ENCODE results near the gene RECQL5. TPM values are rescaled to one million over a fixed set of nuclear protein-coding genes. Genes with fewer than 3 reads are reported as not detected.
A peak's percentile ranks its signal among the peaks of the same experiment; 100 is the strongest.
"Not testable (repeated sequence)": the region's sequence is repeated elsewhere in the genome, so short reads cannot be mapped to it uniquely, and the experiment has no call there.

The RECQL5 gene
- total RNA-seq, 3 donors from 2014 or later: 29.3 to 41.9 (median 30.1) TPM

DNA sequence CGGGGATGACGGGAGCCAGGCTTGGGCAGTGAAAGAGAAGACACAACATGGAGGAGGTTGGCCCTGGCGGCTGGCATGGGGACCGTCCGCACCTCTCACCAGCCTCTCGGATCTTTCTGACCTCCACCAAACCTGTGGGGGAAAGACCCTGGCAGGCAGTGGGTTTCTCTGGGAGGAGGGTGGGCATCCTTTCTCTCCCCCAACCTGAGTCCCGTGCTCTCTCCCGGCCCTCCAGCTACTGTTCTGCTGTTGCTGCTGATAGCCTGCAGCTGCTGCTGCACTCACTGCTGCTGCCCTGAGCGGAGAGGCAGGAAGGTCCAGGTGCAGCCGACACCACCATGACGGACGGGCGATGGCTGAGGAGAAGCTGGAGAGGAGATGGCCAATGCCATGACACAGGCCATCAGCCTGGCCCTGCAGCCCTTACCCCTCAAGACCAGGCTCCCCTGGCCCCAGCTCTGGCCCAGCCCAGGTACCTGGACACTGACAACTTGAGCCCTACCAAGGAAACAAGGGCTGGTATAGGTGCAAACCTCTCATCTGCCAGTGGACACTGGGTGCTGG lies 26.3 kb downstream of the RECQL5 start:
- ATAC-seq (no peak), DNase-seq (peak in 1 of 3 donors; percentile 46)
- peaks cover 27% of the 10 kb centered on the region for H3K4me1 ChIP-seq (ENCODE audit: low read depth)
- no peak overlapping the region for H3K4me3 ChIP-seq
- H3K36me3 ChIP-seq (ENCODE audit: low read depth): no peaks in the 10 kb centered on the region
- intact Hi-C loops (cut with DNase I, micrococcal nuclease): no loop called here
- H3K9me3 ChIP-seq: no peaks in the 10 kb centered on the region
- TF ChIP-seq, protein P1, sequence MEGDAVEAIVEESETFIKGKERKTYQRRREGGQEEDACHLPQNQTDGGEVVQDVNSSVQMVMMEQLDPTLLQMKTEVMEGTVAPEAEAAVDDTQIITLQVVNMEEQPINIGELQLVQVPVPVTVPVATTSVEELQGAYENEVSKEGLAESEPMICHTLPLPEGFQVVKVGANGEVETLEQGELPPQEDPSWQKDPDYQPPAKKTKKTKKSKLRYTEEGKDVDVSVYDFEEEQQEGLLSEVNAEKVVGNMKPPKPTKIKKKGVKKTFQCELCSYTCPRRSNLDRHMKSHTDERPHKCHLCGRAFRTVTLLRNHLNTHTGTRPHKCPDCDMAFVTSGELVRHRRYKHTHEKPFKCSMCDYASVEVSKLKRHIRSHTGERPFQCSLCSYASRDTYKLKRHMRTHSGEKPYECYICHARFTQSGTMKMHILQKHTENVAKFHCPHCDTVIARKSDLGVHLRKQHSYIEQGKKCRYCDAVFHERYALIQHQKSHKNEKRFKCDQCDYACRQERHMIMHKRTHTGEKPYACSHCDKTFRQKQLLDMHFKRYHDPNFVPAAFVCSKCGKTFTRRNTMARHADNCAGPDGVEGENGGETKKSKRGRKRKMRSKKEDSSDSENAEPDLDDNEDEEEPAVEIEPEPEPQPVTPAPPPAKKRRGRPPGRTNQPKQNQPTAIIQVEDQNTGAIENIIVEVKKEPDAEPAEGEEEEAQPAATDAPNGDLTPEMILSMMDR (IDR thresholded peaks at IDR 0.05): no peak

GRCh38 chr17:75639771-75640555 lies 27.0 kb downstream of the RECQL5 start:
- Histone ChIP-seq H3K4me1 (ENCODE audit: low read depth) (peaks cover 27% of the 10 kb centered on the region), H3K4me3 (no peak overlapping the region), H3K36me3 (ENCODE audit: low read depth) (no peaks in the 10 kb centered on the region), H3K9me3 (no peaks in the 10 kb centered on the region)
- TF ChIP-seq, protein P1 (IDR thresholded peaks at IDR 0.05): peak; percentile 25
- peak; percentile 73 to 82 (median 79) for DNase-seq
- ATAC-seq: peak; percentile 57
- intact Hi-C loops (cut with DNase I, micrococcal nuclease): no loop called here

DNA sequence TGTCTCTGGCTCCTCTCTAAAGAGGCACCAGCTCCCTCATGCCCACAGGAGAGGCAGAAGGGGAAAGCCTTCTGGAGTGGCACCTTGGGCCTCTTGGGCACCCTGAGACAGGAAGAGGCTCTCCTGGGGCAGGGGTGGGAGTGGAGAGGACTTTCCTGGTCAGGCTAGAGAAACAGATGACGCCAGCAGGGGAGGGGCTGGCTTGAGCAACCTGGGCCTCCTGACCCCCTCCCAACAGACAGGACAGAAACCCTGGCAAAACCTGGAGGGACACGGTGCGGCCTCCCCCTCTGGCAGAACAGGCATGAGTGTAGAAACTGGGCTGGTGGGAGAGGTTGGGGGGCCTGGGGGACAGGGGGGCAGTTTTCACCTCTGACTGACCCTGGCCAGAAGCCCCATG lies 27.6 kb downstream of the RECQL5 start:
- TF ChIP-seq, protein P1 (IDR thresholded peaks at IDR 0.05): no peak
- no peaks in the 10 kb centered on the region for H3K9me3 ChIP-seq
- intact Hi-C loops (cut with DNase I, micrococcal nuclease): no loop called here
- DNase-seq (peak in 1 of 3 donors; percentile 30), ATAC-seq (no peak)
- H3K4me3 ChIP-seq: no peak overlapping the region
- no peaks in the 10 kb centered on the region for H3K36me3 ChIP-seq (ENCODE audit: low read depth)
- peaks cover 29% of the 10 kb centered on the region for H3K4me1 ChIP-seq (ENCODE audit: low read depth)

- no peak overlapping the region for H3K4me3 ChIP-seq
- H3K4me1 ChIP-seq (ENCODE audit: low read depth): peaks cover 33% of the 10 kb centered on the region
- no peaks in the 10 kb centered on the region for H3K36me3 ChIP-seq (ENCODE audit: low read depth)
Measured at GRCh38 chr17:75638893-75639292, 28.1 kb downstream of the RECQL5 start.

DNA sequence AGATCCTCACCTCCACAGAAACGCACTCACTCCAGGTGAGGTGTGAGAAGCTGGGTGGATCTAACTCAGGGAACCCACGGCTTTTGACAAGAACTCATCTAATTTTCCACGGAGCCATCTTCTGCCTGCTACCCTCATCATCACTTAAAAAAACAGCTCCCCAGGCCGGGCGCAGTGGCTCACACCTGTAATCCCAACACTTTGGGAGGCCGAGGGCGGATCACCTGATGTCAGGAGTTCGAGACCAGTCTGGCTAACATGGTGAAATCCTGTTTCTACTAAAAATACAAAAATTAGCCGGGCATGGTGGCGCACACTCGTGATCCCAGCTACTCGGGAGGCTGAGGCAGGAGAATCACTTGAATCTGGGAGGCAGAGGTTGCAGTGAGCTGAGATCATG lies 28.9 kb downstream of the RECQL5 start:
- H3K9me3 ChIP-seq; H3K4me3 ChIP-seq; intact Hi-C loops (cut with DNase I, micrococcal nuclease); ATAC-seq; H3K36me3 ChIP-seq (ENCODE audit: low read depth); DNase-seq: not testable (repeated sequence)
- H3K4me1 ChIP-seq (ENCODE audit: low read depth): peaks cover 38% of the 10 kb centered on the region

More at GRCh38 chr17:75638893-75639292, 28.1 kb downstream of the RECQL5 start:
- intact Hi-C loops (cut with DNase I, micrococcal nuclease): no loop called here
- TF ChIP-seq, protein P1 (IDR thresholded peaks at IDR 0.05): no peak
- DNase-seq: peak in 1 of 3 donors; percentile 48
- no peak for ATAC-seq
- H3K9me3 ChIP-seq: no peaks in the 10 kb centered on the region

DNA sequence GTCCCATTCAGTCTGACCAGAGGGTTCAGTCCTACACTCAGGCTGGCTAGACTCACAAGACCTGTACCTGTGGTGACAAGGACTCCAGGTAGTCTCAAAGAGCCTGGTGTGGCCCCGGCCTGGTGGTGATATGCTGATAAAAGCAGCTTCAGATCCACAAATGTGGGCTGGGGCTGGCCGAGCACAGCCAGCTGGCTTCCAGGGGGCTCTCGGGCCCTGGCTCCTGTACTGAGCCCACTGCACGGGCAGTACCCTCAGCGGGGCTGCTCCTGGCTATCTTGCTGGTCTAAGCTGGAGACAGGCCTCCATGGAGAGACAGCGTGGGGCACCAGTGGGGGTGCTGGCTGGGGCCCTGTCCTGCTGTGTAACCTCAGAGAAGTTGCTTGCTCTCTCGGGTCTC lies 29.4 kb downstream of the RECQL5 start:
- DNase-seq (peak in 1 of 3 donors; percentile 46), ATAC-seq (no peak)
- Histone ChIP-seq H3K4me1 (ENCODE audit: low read depth) (peaks cover 38% of the 10 kb centered on the region), H3K9me3 (no peaks in the 10 kb centered on the region), H3K36me3 (ENCODE audit: low read depth) (no peaks in the 10 kb centered on the region), H3K4me3 (no peak overlapping the region)
- intact Hi-C loops (cut with DNase I, micrococcal nuclease): no loop called here
- TF ChIP-seq, protein P1 (IDR thresholded peaks at IDR 0.05): no peak
